RPMI8226 (cell line): ENCODE measurements around the gene CBLN3.
A peak's percentile ranks its signal among the peaks of the same experiment; 100 is the strongest.

ENCODE experiments used
- DNase-seq: peaks from one replicate; pipeline ENCODE4 v3.0.0-alpha.2; 2015

CBLN3 gene

GRCh38 chr14:24378981-24379906, 50.2 kb downstream of the CBLN3 start:
- DNase-seq = no peak

GRCh38 chr14:24378327-24378726, 51.1 kb downstream of the CBLN3 start:
- DNase-seq = no peak

GRCh38 chr14:24377657-24378056, 51.8 kb downstream of the CBLN3 start:
- peak; percentile 67 for DNase-seq

- DNase-seq = no peak
Observed at GRCh38 chr14:24377126-24377525, 52.3 kb downstream of the CBLN3 start.
